Islet of Langerhans (tissue), 1 donor: Measurements from ENCODE around the gene GALNTL6.

Source experiments
- FAIRE-seq: peaks from one replicate; lab custom pipeline; 2011; peaks lifted over from hg19 to GRCh38; lab: Jason Lieb, UNC

The GALNTL6 gene

GRCh38 chr4:172555725-172556124 lies 742.5 kb downstream of the GALNTL6 start:
- FAIRE-seq, result no peak

- FAIRE-seq, result no peak
Observed at GRCh38 chr4:172573899-172574298, 760.7 kb downstream of the GALNTL6 start.

GRCh38 chr4:172578712-172579111 lies 765.5 kb downstream of the GALNTL6 start:
- FAIRE-seq, result no peak

GRCh38 chr4:172584816-172585215 lies 771.6 kb downstream of the GALNTL6 start:
- FAIRE-seq, result no peak

- no peak for FAIRE-seq
Observed at GRCh38 chr4:172596206-172596605, 783.0 kb downstream of the GALNTL6 start.

GRCh38 chr4:172599554-172599953 lies 786.4 kb downstream of the GALNTL6 start:
- no peak for FAIRE-seq

GRCh38 chr4:172601195-172601594 lies 788.0 kb downstream of the GALNTL6 start:
- FAIRE-seq, result no peak

GRCh38 chr4:172619218-172619617 lies 806.0 kb downstream of the GALNTL6 start:
- FAIRE-seq, result no peak

GRCh38 chr4:172619798-172620197 lies 806.6 kb downstream of the GALNTL6 start:
- FAIRE-seq, result no peak

GRCh38 chr4:172628263-172628662 lies 815.1 kb downstream of the GALNTL6 start:
- no peak for FAIRE-seq

- no peak for FAIRE-seq
Observed at GRCh38 chr4:172630280-172630679, 817.1 kb downstream of the GALNTL6 start.

- FAIRE-seq, result no peak
Observed at GRCh38 chr4:172631832-172632231, 818.6 kb downstream of the GALNTL6 start.

GRCh38 chr4:172648471-172648870 lies 835.3 kb downstream of the GALNTL6 start:
- FAIRE-seq, result no peak

- no peak for FAIRE-seq
Observed at GRCh38 chr4:172649143-172649542, 835.9 kb downstream of the GALNTL6 start.

- no peak for FAIRE-seq
Observed at GRCh38 chr4:172650758-172651530, 837.7 kb downstream of the GALNTL6 start.

GRCh38 chr4:172651961-172652360 lies 838.8 kb downstream of the GALNTL6 start:
- FAIRE-seq, result no peak

GRCh38 chr4:172652369-172652768 lies 839.2 kb downstream of the GALNTL6 start:
- FAIRE-seq, result no peak

GRCh38 chr4:172653676-172654075 lies 840.5 kb downstream of the GALNTL6 start:
- FAIRE-seq, result no peak

GRCh38 chr4:172654457-172654856 lies 841.3 kb downstream of the GALNTL6 start:
- no peak for FAIRE-seq

GRCh38 chr4:172656055-172656454 lies 842.9 kb downstream of the GALNTL6 start:
- FAIRE-seq, result no peak

GRCh38 chr4:172657081-172657480 lies 843.9 kb downstream of the GALNTL6 start:
- FAIRE-seq, result no peak

GRCh38 chr4:172660251-172660650 lies 847.0 kb downstream of the GALNTL6 start:
- FAIRE-seq, result no peak

GRCh38 chr4:172662113-172662512 lies 848.9 kb downstream of the GALNTL6 start:
- no peak for FAIRE-seq

- no peak for FAIRE-seq
Observed at GRCh38 chr4:172666711-172667368, 853.6 kb downstream of the GALNTL6 start.
